ENCODE results near the gene CGB1.
"Not testable (repeated sequence)": the region's sequence is repeated elsewhere in the genome, so short reads cannot be mapped to it uniquely, and the experiment has no call there.

The CGB1 gene

DNA sequence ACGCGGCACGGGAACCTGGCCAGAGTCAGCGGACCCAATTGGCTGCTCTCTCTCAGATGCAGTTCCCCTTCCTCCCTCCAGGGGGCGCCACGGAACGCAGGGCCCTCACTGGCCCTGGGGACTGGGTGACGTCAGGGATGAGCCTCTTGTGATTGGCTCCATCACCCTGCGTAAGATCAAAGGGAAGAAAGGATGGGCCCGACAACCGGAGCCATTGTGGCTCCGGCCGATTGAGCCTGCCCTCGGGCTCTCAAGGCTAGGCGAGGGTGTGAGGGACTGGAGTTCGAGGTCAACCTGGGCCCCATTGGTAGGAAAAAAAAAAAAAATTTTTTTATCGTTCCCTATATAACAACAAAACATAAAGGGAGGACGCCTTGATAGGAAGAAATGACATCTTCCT, at the start of gene CGB1:
CGB1 (minus strand) TSS at position 81 of the 400 bp plus-strand sequence. CDS start 184 bp downstream, outside the sequence.
- not testable (repeated sequence) for H3K4me1 Mint-ChIP-seq (ENCODE audit: low read depth); H3K4me3 Mint-ChIP-seq; H3K27ac Mint-ChIP-seq; H3K9me3 Mint-ChIP-seq (ENCODE audit: low read depth); H3K27me3 Mint-ChIP-seq; H3K36me3 Mint-ChIP-seq

DNA sequence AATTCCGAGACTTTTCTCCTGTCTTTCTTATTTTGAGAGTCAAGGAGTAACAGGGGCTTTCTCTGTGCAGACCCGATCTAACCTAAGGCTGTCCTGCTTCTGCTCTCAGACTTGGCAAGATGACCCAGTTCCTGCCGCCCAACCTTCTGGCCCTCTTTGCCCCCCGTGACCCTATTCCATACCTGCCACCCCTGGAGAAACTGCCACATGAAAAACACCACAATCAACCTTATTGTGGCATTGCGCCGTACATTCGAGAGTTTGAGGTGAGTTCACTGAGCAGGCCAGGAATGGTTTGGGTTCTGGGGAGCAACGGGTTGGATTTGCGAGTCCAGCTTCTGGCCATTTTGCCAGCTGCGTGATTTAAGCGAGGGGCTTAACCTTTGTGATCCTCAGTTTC, 49.6 kb upstream of the CGB1 start:
- Mint-ChIP-seq H3K36me3 (peaks cover 2% of the 10 kb centered on the region), H3K9me3 (ENCODE audit: low read depth) (no peaks in the 10 kb centered on the region), H3K4me1 (ENCODE audit: low read depth) (peaks cover 36% of the 10 kb centered on the region), H3K27ac (peak overlapping the region; percentile 93), H3K4me3 (peak overlapping the region; percentile 96), H3K27me3 (no peaks in the 10 kb centered on the region)

DNA sequence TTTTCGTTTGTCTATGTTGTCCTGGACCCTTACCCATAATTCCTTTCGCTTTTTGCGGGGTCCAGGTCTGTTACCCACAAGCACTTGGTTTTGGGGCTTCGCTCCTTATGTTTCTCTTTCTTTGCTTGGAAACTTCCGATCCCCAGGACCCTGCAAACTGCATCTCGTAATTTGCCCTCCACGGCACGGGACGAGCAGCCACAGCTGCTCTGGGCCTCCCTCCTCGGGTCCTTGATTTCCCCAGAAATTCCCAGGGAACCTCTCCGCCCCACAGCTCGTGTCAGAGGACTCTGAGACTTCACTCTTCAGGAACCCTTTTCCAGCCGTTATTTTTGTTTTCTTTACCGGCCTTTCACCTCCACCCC, 49.2 kb upstream of the CGB1 start:
- H3K9me3 Mint-ChIP-seq (ENCODE audit: low read depth): no peaks in the 10 kb centered on the region
- H3K27ac Mint-ChIP-seq: peak overlapping the region; percentile 93
- no peaks in the 10 kb centered on the region for H3K27me3 Mint-ChIP-seq
- peaks cover 2% of the 10 kb centered on the region for H3K36me3 Mint-ChIP-seq
- peaks cover 35% of the 10 kb centered on the region for H3K4me1 Mint-ChIP-seq (ENCODE audit: low read depth)
- peak overlapping the region; percentile 96 for H3K4me3 Mint-ChIP-seq

DNA sequence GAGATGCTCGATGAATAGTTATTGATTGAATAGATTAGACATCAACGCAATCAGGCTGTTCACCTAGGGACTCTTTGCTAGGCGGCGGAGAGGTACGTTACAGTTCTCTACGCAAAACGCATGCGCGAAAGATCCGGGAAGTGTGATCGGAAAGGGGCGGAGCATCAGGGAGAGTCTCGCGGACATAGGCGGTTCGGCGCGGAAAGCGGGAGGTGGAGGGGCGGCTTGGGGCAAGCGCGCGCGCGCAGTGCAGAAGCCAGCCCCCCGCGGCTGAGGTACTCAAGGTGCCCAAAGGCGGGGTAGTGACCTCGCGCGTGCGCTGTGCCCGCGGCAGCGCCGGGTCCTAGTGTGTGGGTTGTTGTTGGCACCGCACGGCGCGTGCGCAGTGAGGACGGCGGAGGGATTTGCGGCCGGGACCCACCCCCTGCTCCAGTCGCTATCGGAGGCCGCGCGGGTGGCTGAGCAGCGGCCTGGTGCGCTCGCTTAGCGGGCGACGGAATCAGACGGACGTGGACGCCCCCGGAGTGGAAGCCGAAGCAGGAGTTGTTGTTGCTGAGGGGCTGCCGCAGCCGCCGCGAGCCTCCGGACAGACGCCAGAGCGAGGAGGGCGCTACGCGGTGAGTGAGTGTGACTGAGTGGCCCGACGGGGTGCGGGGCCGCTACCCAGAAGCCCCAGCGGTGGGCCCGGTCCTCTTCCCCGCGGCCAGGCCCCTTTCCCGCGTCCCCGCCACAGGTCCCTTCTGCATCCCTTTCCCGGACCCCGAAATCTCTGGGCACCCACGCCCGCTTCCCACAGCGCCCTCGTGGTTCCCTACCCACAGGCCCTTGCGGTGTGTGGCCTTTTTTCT, 48.5 kb upstream of the CGB1 start, which contains the start of gene SNRNP70:
SNRNP70 (plus strand) TSS at position 432 of the 848 bp plus-strand sequence. CDS start 964 bp downstream, outside the sequence.
- Mint-ChIP-seq H3K9me3 (ENCODE audit: low read depth) (no peaks in the 10 kb centered on the region), H3K27me3 (no peaks in the 10 kb centered on the region), H3K4me3 (peak within 1 kb of the TSS; percentile 96), H3K36me3 (peaks cover 2% of the 10 kb centered on the region), H3K27ac (peak within 1 kb of the TSS; percentile 93), H3K4me1 (ENCODE audit: low read depth) (peaks cover 32% of the 10 kb centered on the region)

DNA sequence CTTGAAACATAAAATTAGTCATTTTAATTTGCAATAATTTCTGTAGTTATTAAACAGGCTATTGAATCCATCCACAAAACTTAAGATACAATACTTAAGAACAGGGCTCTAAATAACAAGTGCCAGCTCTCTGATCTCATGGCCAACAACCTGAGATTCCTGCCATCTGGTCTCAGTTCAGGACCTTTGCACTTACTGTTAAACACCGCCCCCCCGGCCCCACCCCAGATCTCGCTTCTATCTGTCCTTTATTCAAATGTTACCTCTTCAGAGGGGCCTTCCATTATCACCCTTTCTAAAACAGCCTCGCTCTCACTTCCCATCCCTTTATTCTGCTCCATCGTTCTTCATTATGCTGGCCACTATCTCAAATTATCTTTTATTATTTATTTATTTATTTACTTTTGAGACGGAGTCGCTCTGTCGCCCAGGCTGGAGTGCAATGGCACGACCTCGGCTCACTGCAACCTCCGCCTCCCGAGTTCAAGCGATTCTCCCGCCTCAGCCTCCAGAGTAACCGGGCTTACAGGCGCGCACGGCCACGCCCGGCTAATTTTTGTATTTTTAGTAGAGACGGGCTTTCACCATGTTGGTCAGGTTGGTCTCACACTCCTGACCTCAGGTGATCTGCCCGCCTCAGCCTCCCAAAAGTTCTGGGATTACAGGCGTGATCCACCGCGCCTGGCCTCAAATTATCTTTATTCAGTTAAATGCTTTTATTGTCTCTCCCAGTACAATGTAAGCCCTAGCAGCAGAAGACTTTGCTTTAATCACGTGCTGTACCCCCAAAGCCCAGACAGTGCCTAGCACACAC, 47.7 kb upstream of the CGB1 start:
- Mint-ChIP-seq H3K36me3 (peaks cover 2% of the 10 kb centered on the region), H3K27me3 (peaks cover 1% of the 10 kb centered on the region), H3K4me1 (ENCODE audit: low read depth) (peaks cover 30% of the 10 kb centered on the region), H3K9me3 (ENCODE audit: low read depth) (no peaks in the 10 kb centered on the region), H3K4me3 (peak overlapping the region; percentile 96), H3K27ac (peak overlapping the region; percentile 93)

DNA sequence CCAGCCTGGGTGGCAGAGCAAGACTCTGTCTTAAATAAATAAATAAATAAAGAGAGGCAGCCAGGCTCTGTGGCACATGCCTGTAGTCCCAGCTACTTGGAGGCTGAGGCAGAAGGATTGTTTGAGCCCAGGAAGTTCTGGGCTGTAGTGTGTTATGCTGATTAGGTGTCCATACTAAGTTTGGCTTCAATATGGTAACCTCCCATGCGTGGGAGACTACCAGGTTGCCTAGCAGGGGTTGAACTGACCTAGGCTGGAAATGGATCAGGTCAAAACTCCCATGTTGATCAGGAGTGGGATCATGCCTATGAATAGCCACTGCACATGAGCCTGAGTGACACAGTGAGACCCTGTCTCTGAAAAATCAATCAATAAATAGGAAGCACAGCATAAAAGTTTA, 44.6 kb upstream of the CGB1 start:
- H3K9me3 Mint-ChIP-seq (ENCODE audit: low read depth): no peaks in the 10 kb centered on the region
- peaks cover 8% of the 10 kb centered on the region for H3K4me1 Mint-ChIP-seq (ENCODE audit: low read depth)
- H3K27me3 Mint-ChIP-seq: peaks cover 1% of the 10 kb centered on the region
- H3K4me3 Mint-ChIP-seq: no peak overlapping the region
- no peak overlapping the region for H3K27ac Mint-ChIP-seq
- peaks cover 2% of the 10 kb centered on the region for H3K36me3 Mint-ChIP-seq

DNA sequence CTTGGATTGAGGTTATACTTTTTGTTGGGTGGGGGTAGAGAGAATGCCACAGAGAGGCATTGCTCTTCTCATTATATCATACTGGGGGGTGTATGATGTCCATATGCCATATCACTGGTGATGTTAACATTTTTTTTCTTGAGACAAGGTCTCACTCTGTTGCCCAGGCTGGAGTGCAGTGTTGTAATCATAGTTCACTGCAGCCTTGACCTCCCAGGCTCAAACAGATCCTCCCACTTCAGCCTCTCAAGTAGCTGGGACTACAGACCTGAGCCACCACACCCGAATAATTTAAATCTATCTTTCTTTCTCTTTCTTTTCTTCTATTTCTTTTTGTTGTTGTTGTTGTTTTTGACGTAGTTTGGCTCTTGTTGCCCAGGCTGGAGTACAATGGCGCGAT, 43.7 kb upstream of the CGB1 start:
- Mint-ChIP-seq H3K4me3 (no peak overlapping the region), H3K27ac (no peak overlapping the region), H3K27me3 (peaks cover 3% of the 10 kb centered on the region), H3K36me3 (no peaks in the 10 kb centered on the region), H3K9me3 (ENCODE audit: low read depth) (no peaks in the 10 kb centered on the region), H3K4me1 (ENCODE audit: low read depth) (peaks cover 7% of the 10 kb centered on the region)

DNA sequence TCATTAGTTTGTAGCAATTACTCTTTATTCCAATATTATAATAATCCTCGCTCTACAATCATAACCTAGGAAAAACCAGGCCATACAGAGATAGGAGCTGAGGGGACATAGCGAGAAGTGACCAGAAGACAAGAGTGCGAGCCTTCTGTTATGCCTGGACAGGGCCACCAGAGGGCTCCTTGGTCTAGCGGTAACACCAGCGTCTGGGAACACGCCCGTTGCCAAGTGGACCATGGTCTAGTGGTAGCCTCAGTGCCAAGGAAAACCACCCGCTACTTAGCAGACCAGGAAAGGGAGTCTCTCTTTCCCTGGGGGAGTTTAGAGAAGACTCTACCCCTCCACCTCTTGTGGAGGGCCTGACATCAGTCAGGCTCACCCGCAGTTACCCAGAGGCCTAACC, 38.2 kb upstream of the CGB1 start:
- peaks cover 24% of the 10 kb centered on the region for H3K27me3 Mint-ChIP-seq
- not testable (repeated sequence) for H3K4me1 Mint-ChIP-seq (ENCODE audit: low read depth); H3K9me3 Mint-ChIP-seq (ENCODE audit: low read depth); H3K4me3 Mint-ChIP-seq; H3K36me3 Mint-ChIP-seq; H3K27ac Mint-ChIP-seq

DNA sequence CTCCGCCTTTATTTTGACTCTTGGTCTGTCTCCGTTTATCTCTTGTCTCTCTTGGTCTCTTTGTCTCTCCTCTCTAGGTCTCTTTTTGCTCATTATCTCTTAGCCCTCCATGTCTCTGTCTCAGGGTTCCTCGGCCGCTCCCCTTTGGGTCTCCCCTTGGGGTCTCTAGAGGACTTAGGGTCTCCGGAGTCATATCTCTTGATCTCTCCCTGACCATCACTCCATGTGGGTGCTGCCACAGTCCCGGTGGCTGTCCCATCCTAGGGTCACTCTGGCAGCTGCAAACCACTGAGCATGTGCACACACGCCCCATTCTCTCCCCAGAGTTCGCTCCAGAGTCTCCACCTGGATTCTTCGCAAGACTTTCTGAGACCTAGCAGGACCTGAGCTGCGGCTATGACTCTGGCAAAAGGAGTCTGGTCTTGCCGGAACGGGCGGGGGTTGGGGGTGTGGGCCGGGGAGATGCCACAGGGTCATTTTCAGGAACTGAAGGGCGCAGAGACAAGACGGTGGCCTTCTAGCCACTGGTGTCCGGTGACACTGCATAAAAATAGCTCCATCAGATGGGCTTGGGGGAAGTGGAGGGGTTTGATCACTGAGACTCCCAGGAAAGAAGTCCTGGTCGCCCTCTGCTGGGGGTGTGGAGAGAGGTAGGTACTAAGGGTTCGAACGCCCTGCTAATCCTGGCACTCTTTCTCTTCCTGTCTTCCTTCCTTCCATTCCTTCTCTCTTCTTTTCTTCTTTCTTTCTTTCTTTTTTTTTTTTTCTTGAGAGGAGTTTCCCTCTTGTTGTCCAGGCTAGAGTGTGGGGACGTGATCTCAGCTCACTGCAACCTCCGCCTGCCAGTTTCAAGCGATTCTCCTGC, 37.1 kb upstream of the CGB1 start:
- Mint-ChIP-seq H3K27me3 (peaks cover 32% of the 10 kb centered on the region), H3K36me3 (peaks cover 3% of the 10 kb centered on the region), H3K4me3 (peak overlapping the region; percentile 67), H3K27ac (no peak overlapping the region), H3K4me1 (ENCODE audit: low read depth) (peaks cover 8% of the 10 kb centered on the region), H3K9me3 (ENCODE audit: low read depth) (no peaks in the 10 kb centered on the region)

DNA sequence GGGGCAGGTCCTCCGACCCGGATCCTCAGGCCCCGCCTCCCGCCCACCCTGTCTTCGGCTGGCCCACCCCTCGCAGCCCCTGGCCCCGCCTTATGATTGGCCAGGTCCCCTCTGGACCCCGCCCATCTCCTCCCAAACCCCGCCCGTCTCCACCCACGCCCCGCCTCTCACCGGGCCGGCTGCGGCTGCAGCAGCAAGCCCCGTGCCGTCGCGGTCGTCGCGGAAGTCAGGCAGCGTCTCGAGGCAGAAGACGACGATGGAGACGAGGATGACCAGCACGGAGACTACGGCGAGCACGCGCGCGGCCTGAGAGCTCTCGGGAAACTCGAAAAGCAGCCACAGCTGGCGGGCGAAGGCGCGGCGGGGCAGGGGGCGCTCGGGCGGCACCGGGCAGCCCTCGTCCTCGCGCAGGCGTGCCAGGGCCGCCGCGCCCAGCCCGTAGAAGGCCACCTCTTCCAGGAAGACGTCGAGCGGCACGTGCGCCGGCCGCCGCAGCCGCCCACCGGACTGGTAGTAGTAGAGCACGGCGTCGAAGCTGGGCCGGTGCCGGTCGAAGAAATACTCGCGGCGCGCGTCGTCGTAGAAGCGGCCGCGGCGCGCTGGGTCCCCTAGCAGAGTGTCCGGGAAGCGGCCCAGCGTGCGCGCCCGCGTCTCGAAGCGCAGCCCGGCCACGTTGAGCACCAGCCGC, 35.3 kb upstream of the CGB1 start:
- Mint-ChIP-seq H3K27ac (no peak overlapping the region), H3K4me1 (ENCODE audit: low read depth) (peaks cover 8% of the 10 kb centered on the region), H3K4me3 (no peak overlapping the region), H3K36me3 (peaks cover 3% of the 10 kb centered on the region), H3K27me3 (peaks cover 38% of the 10 kb centered on the region), H3K9me3 (ENCODE audit: low read depth) (no peaks in the 10 kb centered on the region)

DNA sequence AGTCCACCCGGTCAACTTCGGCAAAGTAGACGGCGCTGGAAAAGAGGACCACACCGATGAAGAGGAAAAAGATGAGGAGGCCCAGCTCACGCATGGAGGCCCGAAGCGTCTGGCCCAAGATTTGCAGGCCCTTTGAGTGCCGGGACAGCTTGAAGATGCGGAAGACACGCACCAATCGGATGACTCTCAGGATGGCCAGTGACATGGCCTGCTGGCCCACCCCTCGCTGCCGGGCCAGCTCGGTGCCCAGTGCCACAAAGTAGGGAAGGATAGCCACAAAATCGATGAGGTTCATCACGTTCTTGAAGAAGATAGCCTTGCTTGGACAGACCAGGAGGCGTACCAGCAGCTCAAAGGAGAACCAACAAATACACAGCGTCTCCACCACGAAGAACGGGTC, 33.7 kb upstream of the CGB1 start:
- H3K27me3 Mint-ChIP-seq: peaks cover 50% of the 10 kb centered on the region
- H3K4me1 Mint-ChIP-seq (ENCODE audit: low read depth): peaks cover 8% of the 10 kb centered on the region
- H3K4me3 Mint-ChIP-seq: no peak overlapping the region
- no peaks in the 10 kb centered on the region for H3K9me3 Mint-ChIP-seq (ENCODE audit: low read depth)
- H3K27ac Mint-ChIP-seq: no peak overlapping the region
- peaks cover 3% of the 10 kb centered on the region for H3K36me3 Mint-ChIP-seq

DNA sequence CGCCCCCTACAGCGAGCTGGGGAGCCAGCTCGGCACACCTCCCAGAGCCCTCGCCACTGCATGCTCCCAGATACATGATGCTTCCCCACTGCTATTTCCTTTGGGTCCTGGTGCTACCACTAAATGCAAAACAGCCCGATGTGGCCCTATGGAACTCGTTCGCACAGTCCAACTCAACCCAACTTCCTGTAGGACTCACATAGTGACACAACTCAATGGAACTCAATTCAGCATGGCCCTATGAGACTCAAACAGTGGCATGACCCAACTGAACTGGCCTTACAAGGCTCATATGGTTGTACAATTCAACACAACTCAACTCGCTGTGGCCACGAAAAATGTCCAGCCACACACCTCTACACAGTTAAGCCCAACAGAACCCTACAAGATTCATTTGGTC, 32.3 kb upstream of the CGB1 start:
- Mint-ChIP-seq H3K4me1 (ENCODE audit: low read depth) (peaks cover 8% of the 10 kb centered on the region), H3K4me3 (no peak overlapping the region), H3K9me3 (ENCODE audit: low read depth) (no peaks in the 10 kb centered on the region), H3K36me3 (peaks cover 3% of the 10 kb centered on the region), H3K27me3 (peaks cover 45% of the 10 kb centered on the region), H3K27ac (no peak overlapping the region)

DNA sequence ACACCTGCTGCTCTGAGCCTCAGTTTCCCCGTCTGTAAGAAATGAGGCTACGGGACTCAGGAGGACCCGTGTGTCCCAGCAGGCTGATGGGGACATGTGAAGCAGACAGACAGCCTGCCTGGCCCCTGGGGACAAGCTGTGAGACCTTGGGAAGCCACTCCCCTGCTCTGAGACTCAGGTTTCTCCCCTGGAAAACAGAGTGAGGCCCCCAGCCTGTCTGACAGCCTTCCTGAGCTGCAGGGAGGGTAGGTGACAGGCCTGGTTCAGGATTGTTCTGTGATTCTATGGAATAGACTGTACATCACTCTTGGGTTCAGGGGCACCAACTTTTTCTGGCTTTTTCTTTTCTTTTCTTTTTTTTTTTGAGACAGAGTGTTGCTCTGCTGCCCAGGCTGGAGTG, 30.9 kb upstream of the CGB1 start:
- no peaks in the 10 kb centered on the region for H3K9me3 Mint-ChIP-seq (ENCODE audit: low read depth)
- H3K27ac Mint-ChIP-seq: no peak overlapping the region
- H3K27me3 Mint-ChIP-seq: peaks cover 35% of the 10 kb centered on the region
- no peak overlapping the region for H3K4me3 Mint-ChIP-seq
- H3K36me3 Mint-ChIP-seq: peaks cover 3% of the 10 kb centered on the region
- no peaks in the 10 kb centered on the region for H3K4me1 Mint-ChIP-seq (ENCODE audit: low read depth)

DNA sequence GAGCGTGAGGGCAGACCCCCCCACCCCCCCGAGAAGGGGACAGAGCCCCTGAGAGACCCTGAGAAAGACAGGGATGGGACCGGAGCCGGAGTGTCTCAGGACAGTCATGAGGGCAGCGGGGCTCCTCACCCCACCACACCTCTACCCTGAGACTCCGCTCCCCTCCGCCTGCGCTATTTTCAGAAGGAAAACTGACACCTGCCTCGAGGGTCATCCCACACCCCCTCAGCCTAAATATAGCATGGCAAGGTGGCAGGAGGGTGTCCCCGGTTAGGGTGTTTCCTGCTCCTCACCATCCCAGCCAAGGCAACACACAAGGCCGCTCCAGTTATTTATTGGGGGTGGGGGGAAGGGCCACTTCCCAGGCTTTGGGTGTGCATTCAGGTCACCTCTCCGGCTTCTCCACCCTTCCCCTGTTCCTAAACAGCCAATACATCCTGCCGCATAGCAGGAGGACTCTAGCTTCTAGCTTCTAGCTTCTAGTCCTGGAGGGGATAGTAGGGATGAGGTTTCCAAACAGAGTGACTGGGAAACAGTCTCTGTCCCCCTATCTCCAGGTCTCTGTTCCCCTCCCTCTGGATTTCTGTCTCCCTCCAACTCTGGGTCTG, 29.3 kb upstream of the CGB1 start:
- H3K27ac Mint-ChIP-seq: no peak overlapping the region
- no peaks in the 10 kb centered on the region for H3K9me3 Mint-ChIP-seq (ENCODE audit: low read depth)
- no peaks in the 10 kb centered on the region for H3K4me1 Mint-ChIP-seq (ENCODE audit: low read depth)
- no peak overlapping the region for H3K4me3 Mint-ChIP-seq
- H3K36me3 Mint-ChIP-seq: peaks cover 3% of the 10 kb centered on the region
- peaks cover 34% of the 10 kb centered on the region for H3K27me3 Mint-ChIP-seq

All from activated naive CD8-positive, alpha-beta T cell (primary cell).